Raji (cell line): ENCODE measurements around the gene EIF3I.

Source experiments
- POLR2A ChIP-seq: IDR thresholded peaks from 2 replicates; pipeline ENCODE4 v1.6.1; 2011; ENCODE audit warnings: low read depth, low read length, control low read depth; ENCODE audit not compliant: insufficient read depth

The EIF3I gene

GRCh38 chr1:32192220-32192948, 29.8 kb upstream of the EIF3I start:
- TF ChIP-seq POLR2A = no peak

- TF ChIP-seq POLR2A = no peak
These were observed 27.2 kb upstream of the EIF3I start for GRCh38 chr1:32194984-32195383.

GRCh38 chr1:32195531-32195930, 26.7 kb upstream of the EIF3I start:
- TF ChIP-seq POLR2A = no peak

GRCh38 chr1:32195972-32196823, 26.0 kb upstream of the EIF3I start:
- TF ChIP-seq POLR2A = no peak

GRCh38 chr1:32197074-32197473, 25.1 kb upstream of the EIF3I start:
- no peak for TF ChIP-seq POLR2A

GRCh38 chr1:32197837-32198236, 24.4 kb upstream of the EIF3I start:
- no peak for TF ChIP-seq POLR2A

GRCh38 chr1:32198237-32199042, 23.8 kb upstream of the EIF3I start:
- no peak for TF ChIP-seq POLR2A

- TF ChIP-seq POLR2A = no peak
These were observed 23.0 kb upstream of the EIF3I start for GRCh38 chr1:32199043-32199716.

- TF ChIP-seq POLR2A = no peak
These were observed 22.5 kb upstream of the EIF3I start for GRCh38 chr1:32199717-32200072.

GRCh38 chr1:32200226-32201010, 21.8 kb upstream of the EIF3I start, which contains the start of gene CCDC28B:
CCDC28B (plus strand) TSS chr1:32200595; CDS start chr1:32201936, 1,341 bp downstream.
- TF ChIP-seq POLR2A = peak; percentile 66

GRCh38 chr1:32201011-32201855, 21.0 kb upstream of the EIF3I start:
- TF ChIP-seq POLR2A = 0 out of 2 replicates have a peak, but pooled peaks have one; percentile 34

GRCh38 chr1:32204943-32205361, 17.3 kb upstream of the EIF3I start:
- no peak for TF ChIP-seq POLR2A
